ENCODE results near the gene PHKG2.

DNA sequence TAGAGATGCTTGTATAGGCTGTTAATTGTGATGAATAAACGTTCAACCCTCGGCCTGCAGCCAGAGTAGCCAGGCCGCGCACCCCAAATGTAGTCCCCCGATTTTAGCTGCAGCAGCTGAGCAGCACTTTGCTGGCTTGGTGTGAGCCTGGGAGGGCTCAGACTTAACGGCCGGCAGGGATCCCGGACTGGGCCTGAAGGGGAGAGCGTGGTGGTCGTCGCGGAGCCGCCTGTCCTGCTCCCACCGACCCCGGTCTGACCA, 26.8 kb downstream of the PHKG2 start:
- TF ChIP-seq, protein P1, sequence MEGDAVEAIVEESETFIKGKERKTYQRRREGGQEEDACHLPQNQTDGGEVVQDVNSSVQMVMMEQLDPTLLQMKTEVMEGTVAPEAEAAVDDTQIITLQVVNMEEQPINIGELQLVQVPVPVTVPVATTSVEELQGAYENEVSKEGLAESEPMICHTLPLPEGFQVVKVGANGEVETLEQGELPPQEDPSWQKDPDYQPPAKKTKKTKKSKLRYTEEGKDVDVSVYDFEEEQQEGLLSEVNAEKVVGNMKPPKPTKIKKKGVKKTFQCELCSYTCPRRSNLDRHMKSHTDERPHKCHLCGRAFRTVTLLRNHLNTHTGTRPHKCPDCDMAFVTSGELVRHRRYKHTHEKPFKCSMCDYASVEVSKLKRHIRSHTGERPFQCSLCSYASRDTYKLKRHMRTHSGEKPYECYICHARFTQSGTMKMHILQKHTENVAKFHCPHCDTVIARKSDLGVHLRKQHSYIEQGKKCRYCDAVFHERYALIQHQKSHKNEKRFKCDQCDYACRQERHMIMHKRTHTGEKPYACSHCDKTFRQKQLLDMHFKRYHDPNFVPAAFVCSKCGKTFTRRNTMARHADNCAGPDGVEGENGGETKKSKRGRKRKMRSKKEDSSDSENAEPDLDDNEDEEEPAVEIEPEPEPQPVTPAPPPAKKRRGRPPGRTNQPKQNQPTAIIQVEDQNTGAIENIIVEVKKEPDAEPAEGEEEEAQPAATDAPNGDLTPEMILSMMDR (IDR thresholded peaks at IDR 0.05; ENCODE audit: insufficient read depth, low read length, poor library complexity, severe bottlenecking) = no peak
- no peak for TF ChIP-seq EZH2phosphoT487 (conservative IDR thresholded peaks at IDR 0.05; ENCODE audit: low read length)

All from SU-DHL-6 (cell line).